DMS53 treated with DMSO at 0.1 percent for 48 hours (cell line): ENCODE data around the gene RPS6KL1.

Source experiments
- DNase-seq: peaks from one replicate; lab custom pipeline; 2025; ENCODE audit not compliant: unreplicated experiment; lab: John Stamatoyannopoulos, UW

The RPS6KL1 gene

DNA sequence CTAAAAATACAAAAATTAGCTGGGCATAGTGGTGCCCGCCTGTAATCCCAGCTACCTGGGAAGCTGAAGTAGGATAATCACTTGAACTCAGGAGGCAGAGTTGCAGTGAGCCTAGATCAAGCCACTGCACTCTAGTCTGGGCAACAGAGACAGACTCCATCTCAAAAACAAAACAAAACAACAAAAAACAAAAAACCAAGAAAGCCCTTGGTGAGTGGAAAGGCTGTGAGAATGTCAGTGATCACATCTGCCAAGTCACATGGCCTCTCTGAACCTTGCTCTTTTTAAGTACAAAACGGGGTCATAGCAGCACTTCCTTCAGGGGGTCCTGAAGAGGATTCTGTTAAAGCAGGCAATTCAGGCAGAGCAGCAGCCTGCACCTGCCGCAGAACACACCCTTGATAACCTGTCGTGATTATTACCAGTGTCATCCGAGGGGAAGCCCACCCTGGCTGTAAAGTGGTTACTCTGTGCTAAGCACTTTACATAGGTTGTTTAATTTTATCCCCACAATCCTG lies 9.6 kb downstream of the RPS6KL1 start:
- DNase-seq = no peak

DNA sequence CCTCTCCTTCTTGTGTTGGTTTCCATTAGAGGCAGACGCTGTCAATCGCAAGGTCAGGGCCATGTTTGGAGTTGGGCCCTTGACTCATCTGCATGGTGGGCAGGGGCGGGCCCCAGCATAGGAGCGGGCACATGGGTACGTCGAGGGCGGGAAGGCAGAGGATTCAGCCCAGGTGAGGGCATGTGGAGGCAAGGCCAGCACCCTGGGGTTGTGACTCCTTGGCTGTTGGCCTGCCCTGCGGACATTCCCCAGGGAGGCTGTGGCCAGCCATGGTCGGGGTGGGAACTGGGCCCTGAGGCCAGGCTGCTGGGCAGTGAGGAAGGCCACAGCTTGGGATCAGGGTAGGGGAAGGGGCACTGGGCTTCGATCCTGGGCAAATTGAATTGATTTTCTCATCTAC lies 10.3 kb downstream of the RPS6KL1 start:
- no peak for DNase-seq

DNA sequence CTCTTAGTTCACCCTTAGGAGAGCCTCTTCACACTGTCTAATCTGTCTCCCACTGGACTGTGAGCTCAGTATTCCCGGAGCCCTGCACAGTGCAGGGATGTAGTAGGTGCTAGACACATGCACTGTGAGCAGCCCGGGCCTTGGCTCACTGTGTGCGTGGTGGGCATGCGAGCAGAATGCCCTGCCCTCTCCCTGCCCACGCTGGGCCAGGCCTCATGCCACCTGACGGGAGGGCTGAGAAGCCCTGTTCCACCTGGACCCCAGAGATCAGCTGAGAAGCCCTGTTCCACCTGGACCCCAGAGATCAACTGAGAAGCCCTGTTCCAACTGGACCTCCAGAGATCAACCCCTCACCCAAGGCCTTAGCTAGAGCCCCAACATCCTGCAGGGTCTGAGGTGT lies 10.9 kb downstream of the RPS6KL1 start:
- no peak for DNase-seq

DNA sequence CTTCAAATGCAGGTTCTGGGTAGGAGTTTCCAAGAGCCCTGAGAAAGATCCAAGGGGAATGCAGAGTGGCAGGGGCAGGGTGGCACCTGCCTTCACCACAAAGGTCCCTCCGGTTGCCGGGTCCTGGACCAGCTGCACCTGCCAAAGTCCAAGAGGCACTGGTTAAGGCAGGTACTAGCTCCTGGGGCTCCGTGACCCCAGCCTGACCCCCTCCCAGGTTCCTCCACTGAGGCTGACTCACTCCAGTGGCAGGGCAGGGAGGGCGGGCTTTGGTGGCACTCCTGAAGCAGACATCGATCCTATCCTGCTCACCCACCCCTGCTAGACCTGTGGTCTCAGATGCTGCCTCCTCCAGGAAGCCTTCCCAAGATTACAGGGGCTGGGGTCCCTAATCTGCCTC lies 11.4 kb downstream of the RPS6KL1 start:
- DNase-seq = no peak

DNA sequence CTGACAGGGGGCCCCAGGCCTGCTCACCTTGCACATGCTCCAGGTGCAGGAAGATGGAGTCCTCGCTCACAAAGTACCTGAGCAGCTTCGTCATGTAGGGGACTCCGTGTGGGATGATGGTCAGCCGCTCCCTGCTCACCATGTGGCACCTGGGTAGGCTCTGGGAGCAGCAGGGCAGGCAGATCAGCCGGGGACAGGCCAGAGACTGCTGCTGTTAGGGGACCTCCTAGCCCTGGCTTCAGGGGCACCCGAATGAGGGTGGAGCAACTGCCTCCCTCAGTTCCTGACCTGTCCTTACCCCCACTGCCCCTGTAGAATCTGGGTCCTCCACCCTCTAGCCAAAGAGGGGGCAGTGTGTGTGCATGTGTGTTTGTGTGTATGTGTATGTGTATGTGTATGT lies 11.8 kb downstream of the RPS6KL1 start:
- DNase-seq = no peak

DNA sequence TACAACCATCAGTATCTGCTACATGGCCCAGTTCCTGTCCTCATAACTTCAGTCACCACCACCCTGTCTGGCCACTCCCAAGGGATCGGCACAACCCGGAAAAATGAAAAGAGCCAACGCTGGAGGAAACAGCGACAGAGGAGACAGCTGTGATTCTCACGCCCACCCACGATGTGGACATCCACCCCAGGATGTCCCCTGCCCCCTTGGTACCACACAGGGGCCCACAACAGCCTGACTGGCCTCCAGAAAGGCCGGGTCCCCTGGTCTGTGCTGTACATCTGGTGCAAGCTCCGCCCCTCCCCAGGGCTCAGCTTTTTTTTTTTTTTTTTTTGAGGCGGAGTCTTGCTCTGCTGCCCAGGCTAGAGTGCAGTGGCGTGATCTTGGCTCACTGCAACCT lies 12.5 kb downstream of the RPS6KL1 start:
- no peak for DNase-seq

DNA sequence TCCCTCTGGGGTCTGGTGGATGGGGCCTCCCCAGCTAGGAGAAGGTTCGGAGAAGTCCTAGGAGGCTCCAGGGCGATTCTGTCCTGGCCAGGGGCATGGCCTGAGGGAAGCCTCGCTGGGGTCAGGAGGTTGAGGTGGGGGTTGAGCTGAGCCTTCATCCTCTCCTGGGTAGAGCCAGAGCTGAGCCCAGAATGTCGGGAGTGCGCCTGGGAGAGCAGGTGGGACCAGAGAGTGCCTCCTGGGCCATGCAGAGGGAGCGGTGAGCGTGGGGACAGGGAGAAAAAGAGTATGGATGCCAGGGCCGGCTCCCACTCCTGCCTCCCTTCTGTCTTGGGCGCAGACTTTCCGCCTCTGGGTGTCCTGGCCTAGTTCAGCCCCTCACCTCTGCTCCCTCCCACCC lies 13.1 kb downstream of the RPS6KL1 start:
- DNase-seq = no peak

DNA sequence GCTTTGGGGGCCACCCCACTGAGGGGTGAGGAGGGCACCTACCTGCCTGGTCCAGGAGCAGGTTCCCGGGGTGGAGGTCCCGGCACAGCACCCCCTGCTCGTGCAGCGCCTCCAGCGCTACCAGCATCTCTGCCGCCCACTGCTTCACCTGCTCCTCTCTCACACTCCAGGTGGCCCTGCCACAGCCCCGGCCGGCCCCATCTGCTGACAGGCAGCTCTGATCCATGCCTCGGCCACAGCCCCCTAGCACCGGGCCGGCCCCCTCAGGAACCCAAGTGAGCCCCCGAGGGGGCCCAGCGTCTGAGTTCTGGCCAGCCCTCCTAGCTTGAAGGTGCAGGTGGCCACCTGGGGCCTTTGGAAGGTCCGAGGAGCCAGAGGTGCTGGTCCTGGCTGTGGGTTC lies 13.6 kb downstream of the RPS6KL1 start:
- no peak for DNase-seq

DNA sequence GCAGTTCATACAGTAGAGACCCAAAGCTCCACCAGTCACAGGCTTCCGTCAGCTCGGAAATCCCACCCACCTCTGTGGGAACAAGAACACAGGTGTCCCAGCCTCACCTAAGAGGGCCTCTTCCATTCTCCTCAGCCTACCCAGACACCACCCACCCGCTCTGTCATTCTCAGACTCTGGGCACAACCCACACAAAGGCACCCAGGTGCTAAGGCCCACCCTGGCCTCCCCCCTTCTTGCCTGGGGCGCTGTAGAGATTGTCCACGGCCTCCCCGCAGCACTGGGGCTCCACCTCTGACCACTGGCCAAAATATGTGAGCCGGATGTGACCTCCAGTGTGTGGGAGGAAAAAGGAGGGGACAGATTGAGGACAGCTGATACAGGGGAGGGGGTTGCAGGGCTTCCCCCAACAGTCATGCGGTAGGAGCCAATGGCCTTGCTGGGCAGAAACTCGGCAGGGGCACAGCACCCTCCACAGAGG lies 14.2 kb downstream of the RPS6KL1 start:
- DNase-seq = no peak

DNA sequence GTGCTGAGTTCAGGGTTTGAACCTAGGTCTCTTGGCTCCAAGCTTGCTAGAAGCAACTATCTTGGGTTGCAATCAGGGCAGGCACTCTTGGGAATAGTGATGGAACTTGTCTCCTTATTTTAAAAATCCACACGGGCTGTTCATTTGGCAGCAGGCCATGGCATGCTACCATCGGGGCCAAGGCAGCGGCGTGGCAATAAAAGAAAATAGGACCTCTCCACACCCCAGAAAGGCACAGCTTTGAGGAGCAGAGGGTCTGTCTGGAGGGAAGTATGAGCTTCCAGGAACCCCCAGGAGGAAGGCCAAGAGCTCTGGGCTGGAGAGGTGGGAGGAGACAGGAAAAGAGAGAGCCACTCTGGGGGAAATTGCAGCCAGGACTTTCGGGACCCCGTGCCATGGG lies 15.3 kb downstream of the RPS6KL1 start:
- DNase-seq = no peak

DNA sequence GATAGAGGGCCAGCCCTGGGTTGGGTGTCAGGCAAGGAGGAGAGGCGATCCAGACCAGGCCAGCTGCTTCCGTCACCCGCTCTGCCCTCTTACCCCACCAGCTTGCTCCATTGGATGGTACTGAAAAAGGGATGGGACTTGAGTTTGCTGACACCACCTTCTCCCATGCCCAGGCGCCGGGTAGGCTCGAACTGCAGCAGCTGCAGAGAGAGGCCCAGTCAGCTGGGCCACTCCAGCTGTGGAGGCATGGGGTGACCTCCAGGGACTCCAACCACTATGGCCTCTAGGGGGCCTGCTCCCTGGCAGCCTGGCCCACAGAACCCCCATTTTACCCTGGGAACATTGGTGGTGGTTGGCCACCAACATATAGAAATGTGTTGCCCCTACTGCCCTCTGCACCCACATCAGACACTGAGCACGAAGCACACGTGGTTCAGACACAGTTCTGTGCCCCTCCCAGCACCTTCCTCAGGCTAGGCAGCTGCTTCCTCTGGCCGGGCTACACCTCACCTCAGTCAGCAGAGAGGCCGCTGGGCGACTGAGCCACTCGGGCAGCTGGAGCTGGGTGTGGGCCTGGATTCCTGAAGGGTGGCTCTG lies 16.0 kb downstream of the RPS6KL1 start:
- no peak for DNase-seq

DNA sequence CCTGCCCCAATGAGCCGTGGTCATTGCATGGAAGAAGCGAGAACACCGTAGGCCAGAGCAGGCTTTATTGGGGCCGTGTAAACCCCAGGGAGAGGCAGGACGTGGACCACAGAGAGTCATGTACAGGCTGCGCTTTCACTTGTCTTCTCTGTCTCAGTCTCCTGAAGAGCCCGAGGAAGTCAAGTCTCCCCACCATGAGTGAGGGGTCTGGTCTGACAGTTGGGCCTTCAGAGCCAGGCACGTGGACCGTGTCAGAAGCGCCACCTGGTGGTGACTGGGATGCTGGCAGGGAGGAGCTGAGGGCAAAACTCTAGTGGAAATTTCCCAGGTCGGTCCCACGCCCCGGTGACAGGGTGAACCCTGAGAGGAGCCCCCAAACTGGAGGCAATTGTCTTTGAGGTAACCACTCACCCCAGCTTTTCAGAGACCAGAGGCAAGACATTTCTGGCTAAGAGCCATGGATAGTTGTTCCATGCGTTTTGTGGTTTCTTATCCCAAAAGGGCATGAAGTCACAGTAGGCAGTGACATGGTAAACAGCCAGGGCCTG lies 17.4 kb downstream of the RPS6KL1 start:
- DNase-seq = no peak

DNA sequence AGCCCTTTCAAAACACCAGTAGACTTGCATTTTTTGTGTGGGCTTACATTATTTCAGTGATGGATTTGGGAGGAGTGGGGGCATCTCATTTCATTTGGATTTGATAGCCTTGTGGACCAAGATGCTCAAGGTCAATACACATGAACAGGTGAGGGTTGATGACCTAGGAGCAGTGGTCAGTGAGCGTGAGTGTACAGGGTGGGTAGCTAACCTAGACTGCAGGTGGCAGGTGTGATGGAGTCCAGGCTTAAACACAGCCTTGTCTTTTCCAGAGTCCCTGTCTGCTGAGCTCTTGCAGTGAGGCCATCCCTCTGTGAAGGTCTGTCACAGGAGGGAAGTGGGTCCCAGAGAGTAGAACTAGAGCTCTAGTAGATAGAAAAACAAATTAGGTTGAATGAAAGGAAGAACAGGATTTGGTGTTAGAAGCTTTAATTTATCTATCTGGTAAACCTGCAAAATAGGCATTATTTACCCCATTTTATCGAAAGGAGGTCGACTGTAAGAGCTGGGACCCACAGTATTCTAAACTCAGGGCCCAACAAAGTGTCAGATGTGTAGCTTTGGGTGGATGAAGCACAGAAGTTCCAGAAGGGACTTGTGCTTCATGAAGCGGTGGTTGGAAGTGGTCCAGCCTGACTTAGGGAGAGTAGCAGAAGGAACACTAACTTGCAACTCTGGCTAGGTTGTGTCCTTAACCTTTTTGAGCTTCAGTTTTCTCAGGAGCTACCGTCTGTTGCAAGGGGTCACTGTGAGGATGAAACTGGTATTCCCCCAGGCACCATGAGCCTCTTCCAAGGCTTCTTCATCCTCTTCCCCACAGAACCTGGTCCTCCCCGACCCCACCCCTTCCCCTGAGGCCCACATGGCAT lies 18.2 kb downstream of the RPS6KL1 start:
- DNase-seq = no peak

DNA sequence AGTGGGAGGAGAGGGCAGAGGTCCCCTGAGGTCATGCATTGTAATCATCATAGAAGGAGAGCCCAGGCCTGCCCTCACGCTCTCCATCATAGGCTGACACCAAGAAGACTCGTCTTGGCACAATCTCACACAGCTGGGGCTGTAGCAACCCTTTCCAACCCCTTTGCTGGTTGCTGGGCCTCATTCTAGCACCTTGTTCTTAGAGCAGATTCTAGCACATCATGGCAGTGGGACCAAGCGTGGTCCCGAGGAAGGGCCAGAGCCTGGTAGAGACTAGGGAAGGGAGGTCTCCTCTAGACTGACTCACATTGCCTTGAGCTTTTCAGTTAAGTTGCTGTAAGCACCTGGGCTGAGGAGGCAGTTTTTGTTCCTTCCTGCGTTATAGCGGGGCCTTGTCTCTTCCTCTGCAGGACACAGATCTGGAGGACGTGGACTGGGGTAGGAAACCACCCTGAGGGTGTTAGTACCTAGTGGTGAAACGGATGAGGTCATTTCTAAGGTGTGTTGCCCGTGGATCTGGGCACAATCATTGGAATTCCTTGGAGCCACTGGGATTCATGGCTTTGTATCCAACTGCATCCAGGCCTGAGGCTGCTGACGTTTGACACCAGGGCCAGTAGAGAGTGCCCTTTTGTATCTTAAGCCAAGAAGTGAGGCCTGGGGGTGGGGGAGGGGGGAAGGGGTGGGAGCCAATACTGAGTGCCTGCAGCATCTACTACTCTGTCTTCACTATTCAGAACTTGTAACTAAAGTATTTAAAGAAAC lies 19.9 kb downstream of the RPS6KL1 start:
- DNase-seq = no peak

DNA sequence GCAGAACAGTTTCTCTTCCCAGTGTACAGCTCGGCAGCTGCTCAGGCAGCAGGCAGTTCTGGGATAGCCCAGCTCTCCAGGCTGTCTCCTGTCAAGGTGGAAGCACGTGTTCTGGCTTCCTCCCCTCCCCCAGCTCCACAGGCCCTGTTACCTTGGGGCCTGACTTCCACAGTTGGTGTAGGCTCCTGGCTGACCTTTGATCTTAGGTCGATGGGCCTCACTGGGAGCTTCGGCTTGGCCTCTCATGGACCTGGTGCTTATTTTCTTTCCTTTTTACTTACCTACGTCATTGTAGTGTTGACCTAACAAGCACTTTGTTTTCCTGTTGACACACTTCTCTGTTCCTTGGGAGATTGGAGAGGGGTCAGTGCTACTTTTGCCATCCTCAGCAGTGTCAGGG lies 24.4 kb downstream of the RPS6KL1 start:
- DNase-seq = no peak

DNA sequence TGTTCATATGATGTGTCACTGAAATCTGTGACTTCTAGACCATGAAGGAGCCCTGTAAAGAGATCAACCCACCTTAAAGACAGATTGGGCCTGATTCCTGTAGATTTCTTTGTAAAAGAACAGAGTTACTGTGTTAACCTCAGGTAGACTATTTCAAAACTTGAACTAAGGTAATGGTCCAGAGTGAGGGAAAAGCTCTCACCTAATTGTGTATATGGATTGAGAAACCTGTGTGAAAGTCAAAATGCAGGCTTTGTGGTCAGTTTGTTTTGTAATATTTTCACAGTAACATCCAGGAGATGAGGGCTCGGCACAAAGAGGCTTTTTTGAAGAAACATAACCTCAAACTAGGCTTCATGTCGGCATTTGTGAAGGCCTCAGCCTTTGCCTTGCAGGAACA lies 25.0 kb downstream of the RPS6KL1 start:
- no peak for DNase-seq

DNA sequence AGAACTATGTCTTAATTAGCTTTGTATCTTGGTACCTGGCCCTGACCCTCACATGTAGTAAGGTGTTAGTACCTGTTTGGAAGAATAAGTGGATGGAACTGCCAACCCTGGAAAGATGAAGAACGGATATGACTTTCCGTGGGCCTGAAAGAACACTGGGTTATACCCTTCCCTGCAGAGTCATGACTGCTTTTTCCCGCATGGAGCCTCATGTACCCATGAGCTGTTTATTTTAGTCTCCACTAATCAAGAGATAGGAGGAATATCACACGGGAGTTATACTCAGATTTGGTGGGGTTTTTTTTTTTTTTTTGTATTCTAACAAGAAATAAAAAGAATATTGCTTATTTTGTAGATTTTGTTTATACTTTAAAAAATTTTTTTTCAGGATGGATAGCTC lies 25.4 kb downstream of the RPS6KL1 start:
- DNase-seq = no peak

DNA sequence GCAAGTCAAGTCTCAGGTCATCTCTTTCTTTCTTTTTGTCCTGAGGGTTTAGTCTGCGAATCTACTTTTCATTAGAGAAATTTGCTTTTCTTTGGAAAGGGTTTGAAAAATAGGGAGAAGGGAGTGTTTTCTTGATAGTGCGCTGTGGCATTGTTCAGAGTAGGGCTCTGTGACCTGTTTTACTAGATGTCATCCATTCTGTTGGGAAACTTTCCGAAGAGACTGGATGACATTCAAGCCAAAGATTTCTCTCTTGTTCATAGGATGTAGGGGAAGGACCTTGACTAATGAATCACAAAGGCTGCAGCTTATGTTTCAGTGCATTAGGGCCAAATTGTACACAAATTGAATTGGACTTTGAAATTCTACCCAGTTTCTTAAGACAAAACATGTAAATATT lies 26.7 kb downstream of the RPS6KL1 start:
- no peak for DNase-seq

DNA sequence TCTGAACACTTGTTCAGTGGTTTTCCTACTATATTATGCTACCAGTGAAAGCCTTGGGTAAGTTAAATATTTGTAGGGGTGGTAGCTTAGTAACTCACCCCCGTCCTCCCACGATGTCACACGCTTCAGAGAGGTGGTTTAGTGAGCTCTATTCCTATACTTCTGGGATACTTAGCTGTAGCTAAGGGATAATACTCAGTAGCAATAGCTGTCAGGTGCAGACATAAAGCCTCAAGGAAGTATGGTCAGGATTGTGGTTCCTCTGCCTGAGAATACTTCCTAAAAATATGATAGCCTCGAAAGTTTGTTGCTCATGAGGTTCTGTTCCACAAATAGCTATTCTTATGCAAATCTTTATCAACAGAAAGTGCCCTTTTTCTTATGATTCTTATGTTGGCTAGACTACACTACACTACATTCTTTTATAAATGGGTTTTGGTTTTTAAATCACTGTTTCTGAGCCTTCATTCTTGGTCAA lies 29.4 kb downstream of the RPS6KL1 start:
- DNase-seq = no peak

DNA sequence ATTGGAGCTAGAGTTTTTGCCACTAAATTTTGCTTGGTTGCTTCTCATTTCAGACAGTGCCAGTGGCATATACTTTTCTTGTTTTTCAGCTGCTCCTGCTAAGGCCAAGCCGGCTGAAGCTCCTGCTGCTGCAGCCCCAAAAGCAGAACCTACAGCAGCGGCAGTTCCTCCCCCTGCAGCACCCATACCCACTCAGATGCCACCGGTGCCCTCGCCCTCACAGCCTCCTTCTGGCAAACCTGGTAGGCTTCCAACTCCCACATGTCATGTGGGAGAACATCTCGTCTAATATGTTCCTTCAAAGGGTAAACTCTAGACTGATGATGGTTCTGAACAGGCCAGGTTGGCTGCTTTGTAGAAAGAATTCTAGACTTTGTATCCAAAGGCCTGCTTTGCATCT lies 30.3 kb downstream of the RPS6KL1 start:
- no peak for DNase-seq

DNA sequence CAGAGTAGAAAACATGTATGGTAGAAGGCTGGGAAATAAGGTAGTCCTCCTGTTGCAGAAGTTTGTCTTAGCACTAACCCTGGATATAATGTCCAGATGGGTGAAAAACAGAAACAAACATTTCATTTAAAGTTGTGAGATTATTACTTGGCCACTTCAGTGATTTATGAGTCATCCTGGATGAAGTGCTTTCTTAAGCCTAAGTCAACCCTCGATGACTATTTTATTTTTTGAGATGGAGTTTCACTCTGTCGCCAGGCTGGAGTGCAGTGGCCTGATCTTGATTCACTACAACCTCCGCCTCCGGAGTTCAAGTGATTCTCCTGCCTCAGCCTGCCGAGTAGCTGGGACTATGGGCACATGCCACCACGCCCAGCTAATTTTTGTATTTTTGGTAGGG lies 31.2 kb downstream of the RPS6KL1 start:
- no peak for DNase-seq
